Small intestine (tissue), 7 donors: ENCODE results near the gene CLIC5. TPM values are rescaled to one million over a fixed set of nuclear protein-coding genes. Genes with fewer than 3 reads are reported as not detected.

Source experiments
- DNase-seq, 2 donors: peaks; one replicate each; pipeline versions ENCODE4 v3.0.0 to v3.0.0-alpha.2; 2013
- FAIRE-seq: peaks from 2 replicates; lab custom pipeline; 2012; peaks lifted over from hg19 to GRCh38; lab: Jason Lieb, UNC
- H3K27ac ChIP-seq, 3 donors: one replicate each; pipeline ENCODE4 v1.5.1; 2013; ENCODE audit warnings: low read length in 2 of 3, mild to moderate bottlenecking in 2 of 3, control low read depth in 1 of 3, inconsistent platforms in 1 of 3, low read depth in 1 of 3, moderate library complexity in 1 of 3
- H3K27me3 ChIP-seq, 3 donors: one replicate each; pipeline ENCODE4 v1.6.1; 2013; ENCODE audit warnings: low read length in 3 of 3, inconsistent platforms in 1 of 3; ENCODE audit not compliant: control insufficient read depth in 3 of 3, insufficient read depth in 3 of 3
- H3K36me3 ChIP-seq, 3 donors: one replicate each; pipeline ENCODE4 v1.6.1; 2013; ENCODE audit warnings: low read length in 3 of 3, inconsistent platforms in 1 of 3, low read depth in 1 of 3, mild to moderate bottlenecking in 1 of 3, moderate library complexity in 1 of 3; ENCODE audit not compliant: control insufficient read depth in 3 of 3, insufficient read depth in 2 of 3
- H3K4me1 ChIP-seq, 3 donors: one replicate each; pipeline ENCODE4 v1.6.1; 2013; ENCODE audit warnings: low read length in 2 of 3, inconsistent platforms in 1 of 3, low read depth in 1 of 3, mild to moderate bottlenecking in 1 of 3, moderate library complexity in 1 of 3; ENCODE audit not compliant: control insufficient read depth in 3 of 3, insufficient read depth in 2 of 3
- H3K4me3 ChIP-seq, 3 donors: one replicate each; pipeline ENCODE4 v1.5.1; 2013; ENCODE audit warnings: low read length in 3 of 3, control low read depth in 1 of 3, inconsistent platforms in 1 of 3, low read depth in 1 of 3, mild to moderate bottlenecking in 1 of 3, moderate library complexity in 1 of 3
- H3K9me3 ChIP-seq, 2 donors: one replicate each; pipeline ENCODE4 v1.6.1; 2013; ENCODE audit warnings: low read depth in 1 of 2, low read length in 1 of 2; ENCODE audit not compliant: control insufficient read depth in 2 of 2, insufficient read depth in 1 of 2
- WGBS, 3 donors: extraction: QIAGEN DNeasy Blood & Tissue Kit; methylation state at CpG; one replicate each; pipeline ENCODE4 v1.1.7; 2013; 5-methylcytosine and 5-hydroxymethylcytosine counted together
- polyA plus RNA-seq, 4 donors: library from polyadenylated mRNA; stranded (reverse) in 3 of 4; unstranded in 1 of 4; fragments of 200-250 nt in 3 of 4; fragments of 120-200 nt in 1 of 4; gene quantifications; one replicate each; pipeline versions ENCODE4 v1.2.1 to v1.2.3, GENCODE V29; 2013
- donor health status: healthy with polysubstance abuse.
- donor health status: control.
- donor health status: control.
- donor health status: Bipolar disorder and iron deficiency.
- donor health status: healthy.

The CLIC5 gene
- polyA plus RNA-seq, 4 donors = 9.3 to 65.7 (median 21.8) TPM

GRCh38 chr6:45911691-45912090, 104.0 kb downstream of the CLIC5 start:
- Histone ChIP-seq H3K36me3 (peaks cover 0 to 27% (median 14%) of the 10 kb centered on the region in 3 donors), H3K4me1 (no peaks in the 10 kb centered on the region), H3K27me3 (no peaks in the 10 kb centered on the region), H3K27ac (no peak overlapping the region), H3K9me3 (no peaks in the 10 kb centered on the region), H3K4me3 (no peak overlapping the region)
- DNase-seq = no peak
- WGBS, 3 donors = 90 to 95% (median 91%) methylated on average over 7 of the region's 7 CpGs
- no peak for FAIRE-seq

- no peaks in the 10 kb centered on the region for H3K27me3 ChIP-seq
- 91 to 100% (median 94%) methylated on average over 1 of the region's 1 CpG for WGBS, 3 donors
- DNase-seq (no peak), FAIRE-seq (no peak)
- no peak overlapping the region for H3K27ac ChIP-seq
- H3K36me3 ChIP-seq = peaks cover 0 to 17% (median 12%) of the 10 kb centered on the region in 3 donors
- no peaks in the 10 kb centered on the region for H3K4me1 ChIP-seq
- no peaks in the 10 kb centered on the region for H3K9me3 ChIP-seq
- no peak overlapping the region for H3K4me3 ChIP-seq
These were observed 111.7 kb downstream of the CLIC5 start for GRCh38 chr6:45903959-45904358.

- DNase-seq (no peak), FAIRE-seq (no peak)
- no peak overlapping the region for H3K27ac ChIP-seq
- H3K4me3 ChIP-seq = no peak overlapping the region
- H3K27me3 ChIP-seq = no peaks in the 10 kb centered on the region
- no peaks in the 10 kb centered on the region for H3K4me1 ChIP-seq
- H3K9me3 ChIP-seq = no peaks in the 10 kb centered on the region
- WGBS, 3 donors = 93 to 95% (median 95%) methylated on average over 15 of the region's 15 CpGs
- H3K36me3 ChIP-seq = peaks cover 0 to 17% (median 12%) of the 10 kb centered on the region in 3 donors
These were observed 112.7 kb downstream of the CLIC5 start for GRCh38 chr6:45902984-45903383.

- no peaks in the 10 kb centered on the region for H3K9me3 ChIP-seq
- FAIRE-seq = no peak
- 82 to 93% (median 85%) methylated on average over 7 of the region's 7 CpGs for WGBS, 3 donors
- DNase-seq = no peak
- peaks cover 0 to 17% (median 12%) of the 10 kb centered on the region in 3 donors for H3K36me3 ChIP-seq
- H3K4me3 ChIP-seq = no peak overlapping the region
- no peak overlapping the region for H3K27ac ChIP-seq
- H3K4me1 ChIP-seq = no peaks in the 10 kb centered on the region
- H3K27me3 ChIP-seq = no peaks in the 10 kb centered on the region
These were observed 113.7 kb downstream of the CLIC5 start for GRCh38 chr6:45901767-45902650.

GRCh38 chr6:45900808-45901752, 114.6 kb downstream of the CLIC5 start:
- no peaks in the 10 kb centered on the region for H3K4me1 ChIP-seq
- H3K4me3 ChIP-seq = no peak overlapping the region
- no peak for DNase-seq
- no peaks in the 10 kb centered on the region for H3K27me3 ChIP-seq
- WGBS, 3 donors = 81 to 91% (median 87%) methylated on average over 9 of the region's 9 CpGs
- H3K27ac ChIP-seq = no peak overlapping the region
- FAIRE-seq = no peak
- peaks cover 0 to 17% (median 12%) of the 10 kb centered on the region in 3 donors for H3K36me3 ChIP-seq
- H3K9me3 ChIP-seq = no peaks in the 10 kb centered on the region

- no peak for FAIRE-seq
These were observed 116.0 kb downstream of the CLIC5 start for GRCh38 chr6:45899683-45899946.

GRCh38 chr6:45898941-45899682, 116.5 kb downstream of the CLIC5 start:
- WGBS, 3 donors = 88 to 91% (median 89%) methylated on average over 7 of the region's 7 CpGs

More at GRCh38 chr6:45899683-45899946, 116.0 kb downstream of the CLIC5 start:
- Histone ChIP-seq H3K4me3 (no peak overlapping the region), H3K4me1 (no peaks in the 10 kb centered on the region), H3K9me3 (no peaks in the 10 kb centered on the region), H3K36me3 (peaks cover 0 to 17% (median 12%) of the 10 kb centered on the region in 3 donors), H3K27ac (no peak overlapping the region), H3K27me3 (no peaks in the 10 kb centered on the region)
- 89 to 96% (median 90%) methylated on average over 4 of the region's 4 CpGs for WGBS, 3 donors
- DNase-seq = no peak

More at GRCh38 chr6:45898941-45899682, 116.5 kb downstream of the CLIC5 start:
- Histone ChIP-seq H3K4me3 (no peak overlapping the region), H3K27me3 (no peaks in the 10 kb centered on the region), H3K36me3 (peaks cover 0 to 17% (median 12%) of the 10 kb centered on the region in 3 donors), H3K9me3 (no peaks in the 10 kb centered on the region), H3K27ac (no peak overlapping the region), H3K4me1 (no peaks in the 10 kb centered on the region)
- DNase-seq = no peak
- no peak for FAIRE-seq
